ENCODE results near the gene FAAP20. TPM values are rescaled to one million over a fixed set of nuclear protein-coding genes. Genes with fewer than 3 reads are reported as not detected.

The FAAP20 gene
- total and polyA plus RNA-seq, 10 of the 15 experiments (the other 5 are each of a cell fraction or from before 2014, with no cell fraction given), result 0.79 to 91.8 (median 20.9) TPM

DNA sequence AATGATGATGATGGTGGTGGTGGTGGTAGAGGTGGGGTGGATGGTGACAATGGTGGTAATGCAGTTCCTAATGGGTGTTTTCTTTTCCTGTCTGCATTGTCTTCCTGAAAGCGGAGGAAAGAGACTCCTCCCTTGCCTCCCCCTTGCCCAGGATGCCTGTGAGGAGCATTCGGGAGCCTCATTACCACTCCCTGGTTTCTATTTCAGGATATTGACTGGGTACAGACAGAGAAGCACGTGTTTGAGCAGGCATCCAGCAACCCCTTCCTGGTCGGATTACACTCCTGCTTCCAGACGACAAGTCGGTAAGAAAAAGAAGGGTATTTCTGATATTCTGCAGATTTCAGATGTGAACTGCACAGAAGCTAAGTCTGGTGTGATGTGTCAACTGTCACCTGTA, 38.8 kb downstream of the FAAP20 start (continued):
- no peak for TF ChIP-seq NFYB (IDR thresholded peaks at IDR 0.05; ENCODE audit: insufficient read depth, low read depth, low read length)
- no peak for TF ChIP-seq SUZ12 (IDR thresholded peaks at IDR 0.05; ENCODE audit: unreplicated experiment)
- TF ChIP-seq, protein P1, sequence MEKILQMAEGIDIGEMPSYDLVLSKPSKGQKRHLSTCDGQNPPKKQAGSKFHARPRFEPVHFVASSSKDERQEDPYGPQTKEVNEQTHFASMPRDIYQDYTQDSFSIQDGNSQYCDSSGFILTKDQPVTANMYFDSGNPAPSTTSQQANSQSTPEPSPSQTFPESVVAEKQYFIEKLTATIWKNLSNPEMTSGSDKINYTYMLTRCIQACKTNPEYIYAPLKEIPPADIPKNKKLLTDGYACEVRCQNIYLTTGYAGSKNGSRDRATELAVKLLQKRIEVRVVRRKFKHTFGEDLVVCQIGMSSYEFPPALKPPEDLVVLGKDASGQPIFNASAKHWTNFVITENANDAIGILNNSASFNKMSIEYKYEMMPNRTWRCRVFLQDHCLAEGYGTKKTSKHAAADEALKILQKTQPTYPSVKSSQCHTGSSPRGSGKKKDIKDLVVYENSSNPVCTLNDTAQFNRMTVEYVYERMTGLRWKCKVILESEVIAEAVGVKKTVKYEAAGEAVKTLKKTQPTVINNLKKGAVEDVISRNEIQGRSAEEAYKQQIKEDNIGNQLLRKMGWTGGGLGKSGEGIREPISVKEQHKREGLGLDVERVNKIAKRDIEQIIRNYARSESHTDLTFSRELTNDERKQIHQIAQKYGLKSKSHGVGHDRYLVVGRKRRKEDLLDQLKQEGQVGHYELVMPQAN (conservative IDR thresholded peaks at IDR 0.05), result no peak

DNA sequence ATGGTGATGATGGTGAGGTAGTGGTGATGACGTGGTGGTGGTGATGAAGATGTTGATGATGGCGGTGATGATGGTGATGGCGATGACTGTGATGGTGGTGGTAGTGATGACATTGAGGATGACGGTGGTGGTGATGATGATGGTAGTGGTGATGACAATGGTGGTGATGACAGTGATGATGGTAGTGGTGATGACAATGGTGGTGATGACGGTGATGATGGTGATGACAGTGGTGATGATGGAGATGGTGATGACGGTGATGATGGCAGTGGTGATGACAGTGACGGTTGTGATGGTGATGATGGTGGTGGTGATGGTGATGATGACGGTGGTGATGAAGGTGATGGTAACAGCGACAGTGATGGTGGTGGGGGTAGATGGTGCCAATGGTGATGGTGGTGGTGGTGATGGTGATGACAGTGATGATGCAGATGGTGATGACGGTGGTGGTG, 39.4 kb downstream of the FAAP20 start:
- TF ChIP-seq, protein P2, sequence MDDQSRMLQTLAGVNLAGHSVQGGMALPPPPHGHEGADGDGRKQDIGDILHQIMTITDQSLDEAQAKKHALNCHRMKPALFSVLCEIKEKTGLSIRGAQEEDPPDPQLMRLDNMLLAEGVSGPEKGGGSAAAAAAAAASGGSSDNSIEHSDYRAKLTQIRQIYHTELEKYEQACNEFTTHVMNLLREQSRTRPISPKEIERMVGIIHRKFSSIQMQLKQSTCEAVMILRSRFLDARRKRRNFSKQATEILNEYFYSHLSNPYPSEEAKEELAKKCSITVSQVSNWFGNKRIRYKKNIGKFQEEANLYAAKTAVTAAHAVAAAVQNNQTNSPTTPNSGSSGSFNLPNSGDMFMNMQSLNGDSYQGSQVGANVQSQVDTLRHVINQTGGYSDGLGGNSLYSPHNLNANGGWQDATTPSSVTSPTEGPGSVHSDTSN (IDR thresholded peaks at IDR 0.05; ENCODE audit: insufficient replicate concordance, low read depth, low read length), result no peak
- TF ChIP-seq DPF2 (IDR thresholded peaks at IDR 0.05), result no peak
- TF ChIP-seq CREM (IDR thresholded peaks at IDR 0.05; ENCODE audit: low read depth), result no peak
- TF ChIP-seq SMAD1 (IDR thresholded peaks at IDR 0.05; ENCODE audit: low read depth, partially characterized antibody), result no peak
- no peak for TF ChIP-seq RB1 (IDR thresholded peaks at IDR 0.05; ENCODE audit: borderline replicate concordance)
- no peak for TF ChIP-seq MTA3 (IDR thresholded peaks at IDR 0.05; ENCODE audit: borderline replicate concordance, low read length)
- TF ChIP-seq NR2C2 (IDR thresholded peaks at IDR 0.05; ENCODE audit: borderline replicate concordance, control insufficient read depth, insufficient read length, low read depth), result no peak
- Histone ChIP-seq H3K27me3 (replicated peaks in 1 of 2; ENCODE audit: control insufficient read depth in 2 of 2, insufficient read depth in 2 of 2, low read length in 1 of 2) (no peaks in the 10 kb centered on the region), H3K27ac (ENCODE audit: control insufficient read depth, insufficient read depth) (no peak overlapping the region), H3K4me1 (ENCODE audit: control insufficient read depth, insufficient read depth, low read length) (no peaks in the 10 kb centered on the region), H3K9ac (ENCODE audit: control insufficient read depth, insufficient read depth, low read length) (no peak overlapping the region), H4K20me1 (ENCODE audit: control insufficient read depth, insufficient read depth) (no peaks in the 10 kb centered on the region), H2AFZ (ENCODE audit: control insufficient read depth, low read depth, low read length) (no peak overlapping the region), H3K9me3 (replicated peaks; ENCODE audit: control insufficient read depth, insufficient read depth, low read length) (no peaks in the 10 kb centered on the region), H3K4me3 (no peak overlapping the region), H3K36me3 (ENCODE audit: control insufficient read depth in 2 of 2, insufficient read depth in 2 of 2, low read length in 1 of 2) (no peaks in the 10 kb centered on the region), H3K79me2 (ENCODE audit: control insufficient read depth, insufficient read depth, low read length) (no peaks in the 10 kb centered on the region), H3K4me2 (ENCODE audit: control insufficient read depth, insufficient read depth) (no peak overlapping the region)
- intact Hi-C loops (cut with micrococcal nuclease; ENCODE audit: unreplicated experiment) (no loop called here), in situ Hi-C loops (cut with MboI) (loop anchor here (5.0 kb wide), 1 partner anchor 48 kb away; no protein-coding TSS in a partner anchor)
- FAIRE-seq (peak; percentile 18), DNase-seq (ENCODE audit: low read depth, low spot score) (no peak), ATAC-seq (no peak)
- BruUV-seq (replicated peaks), result no TSS peak
- POLR2A ChIA-PET, result interaction anchor here (0.6 kb wide), 1 partner anchor 266 kb away, joined by 3 read pairs; no protein-coding TSS in a partner anchor
- RAD21 ChIA-PET (ENCODE audit: unreplicated experiment), result no interaction called here
- CTCF ChIA-PET, result no interaction called here
- SMC1A ChIA-PET (ENCODE audit: uncharacterized antibody, unreplicated experiment), result no interaction called here
- 92% methylated on average over 10 of the region's 10 CpGs for WGBS (ENCODE audit: insufficient coverage, insufficient replicate concordance, low lambda C conversion rate, missing lambda C conversion rate)

Measured in GM12878 (cell line).